ENCODE data around the gene BANF2.

The BANF2 gene

GRCh38 chr20:17735959-17736621, 36.3 kb downstream of the BANF2 start:
- no peak for DNase-seq (ENCODE audit: low spot score)

DNA sequence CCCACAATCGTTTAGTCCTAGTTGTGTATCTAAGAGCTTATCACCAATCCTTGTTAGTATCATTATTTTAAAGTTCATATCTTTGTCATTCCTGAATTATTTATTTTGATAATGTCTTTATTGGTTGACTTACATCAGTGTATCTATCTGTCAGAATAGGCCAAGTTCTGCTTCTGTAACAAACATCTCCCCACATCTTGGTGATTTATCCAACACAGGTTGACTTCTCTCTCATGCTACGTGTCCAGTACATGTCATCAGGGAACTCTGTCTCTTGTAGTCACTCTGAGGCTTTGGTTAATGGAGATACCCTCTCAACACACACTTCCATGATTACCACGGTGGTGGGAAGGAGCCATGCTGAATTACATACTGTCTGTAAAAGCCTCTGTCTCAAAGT, 38.4 kb downstream of the BANF2 start:
- no peak for DNase-seq (ENCODE audit: low spot score)

- DNase-seq (ENCODE audit: low spot score), result no peak
Measured at GRCh38 chr20:17741220-17741619, 41.5 kb downstream of the BANF2 start.

DNA sequence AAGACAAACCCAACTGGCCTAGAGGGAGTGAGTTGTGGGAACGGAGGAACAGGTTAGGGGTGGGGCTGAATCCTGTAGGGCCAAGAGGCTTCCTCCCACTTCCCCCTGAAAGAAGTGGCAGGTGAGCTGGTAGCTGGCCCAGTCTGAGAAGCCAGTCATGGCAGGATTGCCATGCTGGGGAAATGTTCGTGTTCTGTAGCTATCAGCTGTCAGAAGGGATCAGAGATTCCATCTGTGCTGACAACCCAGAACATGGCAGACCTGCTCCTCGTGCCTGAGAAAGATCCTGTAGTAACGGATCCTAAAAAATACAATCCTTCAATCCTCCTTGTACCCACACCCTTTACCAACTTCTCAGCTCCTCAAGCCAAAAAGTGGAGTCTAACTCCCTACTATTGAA, 43.0 kb downstream of the BANF2 start:
- no peak for DNase-seq (ENCODE audit: low spot score)

DNA sequence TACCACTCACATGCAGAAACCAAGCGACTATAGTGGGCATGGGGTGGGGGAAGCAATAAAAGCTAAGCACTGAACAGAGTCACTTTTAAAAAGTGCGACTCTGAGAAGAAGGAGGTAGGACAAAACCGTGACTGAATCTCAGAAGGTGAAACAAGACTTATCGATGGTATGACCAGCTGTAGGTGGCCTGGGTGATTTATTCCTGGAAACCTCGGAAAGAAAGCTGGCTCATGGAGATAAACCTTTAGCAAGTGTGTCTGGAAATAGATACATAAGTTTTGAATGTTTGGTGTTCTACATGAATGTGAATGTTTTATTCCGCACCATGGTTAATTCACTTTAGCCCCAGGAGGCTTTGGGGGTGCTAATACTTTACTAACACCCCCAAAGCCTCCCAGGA, 43.9 kb downstream of the BANF2 start:
- no peak for DNase-seq (ENCODE audit: low spot score)

DNA sequence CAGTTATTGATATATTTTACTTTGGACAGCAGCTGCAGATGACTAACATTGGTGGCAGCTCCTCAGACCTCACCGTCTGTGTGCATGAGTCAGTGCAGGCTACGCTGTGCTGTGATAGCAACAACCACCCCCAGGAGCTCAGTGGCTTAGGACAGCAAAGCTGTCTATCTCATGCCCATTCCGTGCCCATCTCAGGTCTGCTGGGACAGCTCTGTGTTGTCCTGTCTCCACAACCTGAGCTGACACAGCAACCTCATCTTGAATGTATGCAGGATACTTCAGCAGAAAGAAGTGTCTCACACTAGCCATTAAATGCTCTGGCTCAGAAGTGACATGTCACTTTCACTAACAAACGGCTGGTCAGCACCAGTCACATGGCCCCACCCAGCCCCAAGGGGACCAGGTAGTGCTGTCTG, 47.7 kb downstream of the BANF2 start:
- DNase-seq (ENCODE audit: low spot score), result no peak

DNA sequence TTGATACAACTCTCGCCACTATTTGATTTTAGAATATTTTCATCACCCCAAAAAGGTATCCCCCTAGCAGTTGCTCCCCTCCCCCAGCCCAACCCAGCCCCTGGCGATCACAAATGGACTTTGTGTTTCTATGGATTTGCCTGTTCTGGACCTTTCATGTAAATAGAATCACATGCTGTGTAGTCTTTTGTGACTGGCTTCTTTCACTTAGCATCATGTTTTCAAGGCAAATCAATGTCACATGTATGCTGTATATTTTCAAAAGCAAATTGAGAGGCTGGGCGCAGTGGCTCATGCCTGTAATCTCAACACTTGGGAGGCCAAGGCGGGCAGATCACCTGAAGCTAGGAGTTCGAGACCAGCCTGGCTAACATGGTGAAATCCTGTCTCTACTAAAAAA, 48.5 kb downstream of the BANF2 start:
- no peak for DNase-seq (ENCODE audit: low spot score)

- DNase-seq (ENCODE audit: low spot score), result no peak
Measured at GRCh38 chr20:17749626-17749977, 49.8 kb downstream of the BANF2 start.

DNA sequence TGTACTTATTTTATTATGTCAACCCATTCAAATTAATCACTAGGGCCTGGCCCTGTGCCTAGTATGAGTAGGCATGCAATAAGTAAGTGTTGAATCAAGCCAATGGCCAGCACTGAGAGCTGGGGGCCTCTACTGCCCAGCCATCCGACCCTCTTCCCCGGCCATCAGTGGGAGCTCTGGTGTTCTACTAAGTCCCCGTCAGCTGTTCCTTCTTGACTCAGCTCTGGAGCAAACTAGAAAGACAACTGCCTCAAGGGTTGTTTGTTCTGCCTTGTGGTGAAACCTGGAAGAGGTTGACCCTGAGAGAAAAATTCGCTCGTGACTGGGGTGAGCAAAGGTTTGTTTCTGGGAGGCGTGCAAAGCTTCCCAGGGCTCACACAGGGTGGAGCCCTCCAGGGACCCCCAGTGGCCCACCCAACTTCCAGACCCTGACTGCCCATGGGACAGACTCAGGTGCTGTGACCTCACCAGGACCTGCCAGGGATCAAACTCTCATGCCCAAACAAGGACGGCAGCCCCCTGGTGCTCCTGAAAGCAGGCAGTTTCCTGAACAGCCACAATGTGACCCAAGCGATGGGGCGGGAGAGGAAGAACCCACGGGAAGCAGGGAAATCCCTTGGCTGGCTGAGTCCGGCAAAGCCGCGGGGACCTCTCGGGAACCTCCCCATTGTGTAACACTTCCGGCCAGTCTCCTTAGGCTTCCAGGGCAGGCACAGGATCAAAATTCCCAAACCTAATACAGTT, 50.4 kb downstream of the BANF2 start:
- no peak for DNase-seq (ENCODE audit: low spot score)

DNA sequence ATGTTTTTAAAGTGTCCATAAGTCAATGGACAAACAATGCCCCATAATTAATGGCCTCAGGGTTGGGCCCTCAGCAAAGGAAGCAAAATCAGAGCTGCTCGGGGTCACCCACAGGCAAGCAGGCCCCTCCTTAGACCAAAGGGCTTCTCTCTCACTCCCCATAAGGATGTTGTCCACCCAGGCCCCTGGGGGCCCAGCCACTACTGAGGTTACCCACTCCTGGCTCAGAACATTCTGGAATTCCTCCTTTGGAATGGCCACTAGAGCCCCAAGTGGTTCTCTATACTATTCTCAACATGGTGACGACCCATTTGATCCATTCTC, 50.9 kb downstream of the BANF2 start:
- DNase-seq (ENCODE audit: low spot score), result no peak

- DNase-seq (ENCODE audit: low spot score), result no peak
Measured at GRCh38 chr20:17751640-17752039, 51.9 kb downstream of the BANF2 start.

GRCh38 chr20:17752459-17752858, 52.7 kb downstream of the BANF2 start:
- no peak for DNase-seq (ENCODE audit: low spot score)

GRCh38 chr20:17753516-17753915, 53.8 kb downstream of the BANF2 start:
- no peak for DNase-seq (ENCODE audit: low spot score)

DNA sequence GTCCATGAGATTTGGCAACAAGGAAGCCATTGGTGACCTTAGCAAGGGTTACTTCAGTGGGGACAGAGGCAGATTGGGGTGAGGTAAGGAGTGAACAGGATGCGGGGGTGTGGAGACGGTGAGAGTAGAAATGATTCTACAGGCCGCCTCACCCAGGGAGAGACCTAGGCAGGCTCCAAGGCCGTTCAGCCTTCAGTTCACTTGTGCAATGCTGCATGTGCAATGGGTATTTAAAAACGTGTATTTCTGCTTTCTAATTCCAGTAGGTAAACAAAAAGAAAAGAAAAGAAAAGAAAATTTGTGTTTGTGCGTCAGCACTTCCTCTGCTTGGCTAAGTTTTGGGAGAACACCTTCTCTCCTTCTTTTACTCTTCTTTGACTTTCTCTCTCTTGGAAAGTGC, 56.8 kb downstream of the BANF2 start:
- DNase-seq (ENCODE audit: low spot score), result no peak

- no peak for DNase-seq (ENCODE audit: low spot score)
Measured at GRCh38 chr20:17757496-17757895, 57.7 kb downstream of the BANF2 start.

- no peak for DNase-seq (ENCODE audit: low spot score)
Measured at GRCh38 chr20:17758010-17758409, 58.2 kb downstream of the BANF2 start.

GRCh38 chr20:17758512-17758911, 58.7 kb downstream of the BANF2 start:
- DNase-seq (ENCODE audit: low spot score), result no peak

GRCh38 chr20:17759449-17759848, 59.7 kb downstream of the BANF2 start:
- no peak for DNase-seq (ENCODE audit: low spot score)

GRCh38 chr20:17761604-17762003, 61.8 kb downstream of the BANF2 start:
- DNase-seq (ENCODE audit: low spot score), result no peak

GRCh38 chr20:17762243-17762872, 62.6 kb downstream of the BANF2 start:
- no peak for DNase-seq (ENCODE audit: low spot score)

GRCh38 chr20:17762873-17763557, 63.2 kb downstream of the BANF2 start:
- no peak for DNase-seq (ENCODE audit: low spot score)

DNA sequence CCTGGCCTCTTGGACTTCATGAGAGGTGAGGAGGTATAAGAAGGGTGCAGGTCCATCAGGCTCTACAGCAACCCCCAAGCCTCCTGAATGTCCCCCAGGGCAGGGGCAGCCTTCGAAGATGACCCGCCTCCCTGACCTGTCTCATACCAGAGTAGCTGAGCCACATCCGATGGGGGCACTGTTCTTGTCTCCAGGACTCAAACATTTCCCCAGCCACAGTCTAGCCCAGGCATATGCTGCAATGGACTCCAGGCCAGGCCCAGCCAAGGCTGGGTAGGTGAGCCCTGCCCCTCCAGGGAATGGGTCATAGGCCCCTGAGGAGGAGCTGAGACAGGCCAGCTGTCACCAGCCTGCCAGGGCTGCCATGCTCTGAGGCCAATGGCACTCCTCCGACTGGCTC, 65.3 kb downstream of the BANF2 start:
- DNase-seq (ENCODE audit: low spot score), result no peak

DNA sequence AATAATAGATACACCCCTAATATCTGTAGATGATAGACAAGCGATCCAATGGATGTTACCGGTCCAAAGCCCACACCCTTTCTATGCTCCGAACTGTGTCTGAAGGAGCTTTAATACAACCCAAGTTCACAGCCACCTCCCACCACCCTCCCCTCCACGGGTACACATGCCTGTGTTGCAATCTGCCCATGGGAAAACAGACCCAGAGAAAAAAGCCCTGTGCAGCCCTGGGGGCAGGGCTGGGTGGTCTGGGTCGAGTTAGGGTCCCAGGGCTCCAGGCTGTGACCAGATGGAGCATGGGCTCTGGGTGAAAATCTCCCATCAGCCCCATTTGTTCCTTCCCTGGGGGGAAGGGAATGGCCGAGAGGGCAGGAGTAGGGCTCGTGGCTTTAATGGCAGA, 65.8 kb downstream of the BANF2 start:
- DNase-seq (ENCODE audit: low spot score), result no peak

Measured in activated CD4-positive, alpha-beta T cell treated with anti-CD3 and anti-CD28 coated beads, Interleukin-2, Interleukin-4, amounts not matched to agents 100 ng/mL and 50 ng/mL, durations not matched to agents 16 hours and 8 hours (primary cell).